Measurements from ENCODE around the gene TMCC1.

- TF ChIP-seq REST (IDR thresholded peaks at IDR 0.05; ENCODE audit: insufficient read depth in 1 of 2, low read depth in 2 of 2, low read length in 2 of 2) (no peak), POLR2AphosphoS5 (IDR thresholded peaks at IDR 0.05; ENCODE audit: low read depth, low read length) (no peak), TAF1 (IDR thresholded peaks at IDR 0.05; ENCODE audit: borderline replicate concordance, insufficient read depth, low read length) (no peak), SIN3A (IDR thresholded peaks at IDR 0.05; ENCODE audit: borderline replicate concordance, insufficient read depth, low read length) (no peak), FOXP2 (optimal IDR thresholded peaks at IDR 0.05; ENCODE audit: borderline replicate concordance, extremely low read depth, extremely low read length, insufficient read depth) (no peak)
Measured at GRCh38 chr3:129610276-129610675, 283.2 kb downstream of the TMCC1 start.
